MCF 10A (cell line): ENCODE results near the gene FER1L5. TPM values are rescaled to one million over a fixed set of nuclear protein-coding genes. Genes with fewer than 3 reads are reported as not detected.

Experiments
- BruUV-seq: library from RNA; stranded (reverse); fragments of 400-500 nt; replicated peaks from 2 replicates; lab custom pipeline; 2021; lab: Mats Ljungman, UMichigan
- CTCF ChIA-PET: fragments of 300-600 bp; sonication (Branson Sonifier 250); formaldehyde crosslinking; extraction: SDS; loops from one replicate; lab custom pipeline; 2021; ENCODE audit warnings: antibody characterized with exemption, inconsistent platforms; lab: Yijun Ruan, JAX
- POLR2A ChIA-PET: fragments of 300-600, 350-650 bp; sonication (Branson Sonifier 250); formaldehyde crosslinking; extraction: SDS; loops from one replicate; lab custom pipeline; 2020; ENCODE audit warnings: antibody characterized with exemption, inconsistent platforms; lab: Yijun Ruan, JAX
- DNase-seq: peaks from one replicate; pipeline ENCODE4 v3.0.0-alpha.2; 2018; ENCODE audit not compliant: unreplicated experiment
- H3K27ac Mint-ChIP-seq: one replicate; pipeline ENCODE4 v1.8.0; 2022; ENCODE audit warnings: mild to moderate bottlenecking, low read depth, mixed read lengths; ENCODE audit not compliant: unreplicated experiment
- H3K27me3 Mint-ChIP-seq: one replicate; pipeline ENCODE4 v1.8.0; 2022; ENCODE audit warnings: mixed read lengths; ENCODE audit not compliant: insufficient read depth, unreplicated experiment
- H3K36me3 Mint-ChIP-seq: one replicate; pipeline ENCODE4 v1.8.0; 2022; ENCODE audit warnings: mild to moderate bottlenecking, moderate library complexity, mixed read lengths; ENCODE audit not compliant: insufficient read depth, unreplicated experiment
- H3K4me1 Mint-ChIP-seq: one replicate; pipeline ENCODE4 v1.8.0; 2022; ENCODE audit warnings: mixed read lengths; ENCODE audit not compliant: insufficient read depth, unreplicated experiment
- H3K4me3 Mint-ChIP-seq: one replicate; pipeline ENCODE4 v1.8.0; 2022; ENCODE audit warnings: mild to moderate bottlenecking, moderate library complexity, mixed read lengths; ENCODE audit not compliant: unreplicated experiment
- H3K9me3 Mint-ChIP-seq: one replicate; pipeline ENCODE4 v1.8.0; 2022; ENCODE audit warnings: mixed read lengths; ENCODE audit not compliant: unreplicated experiment
- CTCF ChIP-seq: fragments of 200-600 bp; IDR thresholded peaks from one replicate; pipeline ENCODE4 v1.8.0; 2022; ENCODE audit warnings: antibody characterized with exemption, mild to moderate bottlenecking; ENCODE audit not compliant: unreplicated experiment
- intact Hi-C: fragments of 100-400 bp; cut with micrococcal nuclease; formaldehyde crosslinking; loops from 2 replicates; pipeline ENCODE4 v1.14.1; 2022
- total RNA-seq: library from RNA; stranded (reverse); gene quantifications from 2 replicates; pipeline ENCODE4 v1.2.3, GENCODE V29; 2022

Gene FER1L5
- total RNA-seq, 1 experiment from 2014 or later: not detected

GRCh38 chr2:96747061-96747617 is 104.6 kb downstream of the FER1L5 start:
- no peak for TF ChIP-seq CTCF
- intact Hi-C loops: no loop called here
- Mint-ChIP-seq H3K27ac (no peak overlapping the region), H3K4me3 (no peak overlapping the region), H3K36me3 (no peaks in the 10 kb centered on the region), H3K4me1 (peaks cover 13% of the 10 kb centered on the region), H3K9me3 (no peaks in the 10 kb centered on the region), H3K27me3 (no peaks in the 10 kb centered on the region)
- CTCF ChIA-PET: no interaction called here
- POLR2A ChIA-PET: interaction anchor here (0.6 to 1.1 kb wide), 2 partner anchors 16 to 21 kb away, joined by 3 to 4 read pairs; no protein-coding TSS in a partner anchor
- no TSS peak for BruUV-seq
- no peak for DNase-seq

- no peak for DNase-seq
- no peak for TF ChIP-seq CTCF
- ChIA-PET CTCF (interaction anchor here (0.6 to 1.1 kb wide), 3 partner anchors 71 to 220 kb away, joined by 3 to 4 read pairs (median 4); no protein-coding TSS in a partner anchor), POLR2A (no interaction called here)
- no TSS peak for BruUV-seq
- H3K27ac Mint-ChIP-seq: no peak overlapping the region
- H3K36me3 Mint-ChIP-seq: no peaks in the 10 kb centered on the region
- H3K4me3 Mint-ChIP-seq: no peak overlapping the region
- no peaks in the 10 kb centered on the region for H3K27me3 Mint-ChIP-seq
- H3K9me3 Mint-ChIP-seq: no peaks in the 10 kb centered on the region
- peaks cover 13% of the 10 kb centered on the region for H3K4me1 Mint-ChIP-seq
- intact Hi-C loops: no loop called here
Measured at GRCh38 chr2:96751800-96752199, 109.2 kb downstream of the FER1L5 start.

GRCh38 chr2:96753661-96754282 is 111.2 kb downstream of the FER1L5 start:
- no TSS peak for BruUV-seq
- Mint-ChIP-seq H3K9me3 (no peaks in the 10 kb centered on the region), H3K4me3 (no peak overlapping the region), H3K4me1 (no peaks in the 10 kb centered on the region), H3K27me3 (no peaks in the 10 kb centered on the region), H3K36me3 (no peaks in the 10 kb centered on the region), H3K27ac (no peak overlapping the region)
- peak; percentile 62 for DNase-seq
- no peak for TF ChIP-seq CTCF
- POLR2A ChIA-PET: no interaction called here
- intact Hi-C loops: no loop called here
- CTCF ChIA-PET: no interaction called here

GRCh38 chr2:96754317-96754716 is 111.8 kb downstream of the FER1L5 start:
- no peak for DNase-seq
- no TSS peak for BruUV-seq
- Mint-ChIP-seq H3K27me3 (no peaks in the 10 kb centered on the region), H3K27ac (no peak overlapping the region), H3K9me3 (no peaks in the 10 kb centered on the region), H3K4me3 (no peak overlapping the region), H3K4me1 (no peaks in the 10 kb centered on the region), H3K36me3 (no peaks in the 10 kb centered on the region)
- TF ChIP-seq CTCF: no peak
- POLR2A ChIA-PET: no interaction called here
- intact Hi-C loops: no loop called here
- CTCF ChIA-PET: interaction anchor here (0.7 kb wide), 1 partner anchor 185 kb away, joined by 4 read pairs; no protein-coding TSS in a partner anchor

Other genes with a start within 250 kb of the FER1L5 start
- not detected in 2 replicates for gene NEURL3, start 137.4 kb upstream of the FER1L5 start, total RNA-seq
- 3.0 and 3.4 TPM in 2 replicates for gene ARID5A, start 106.0 kb upstream of the FER1L5 start, total RNA-seq
- 36.0 and 41.4 TPM in 2 replicates for gene KANSL3, start 4.5 kb upstream of the FER1L5 start, total RNA-seq
- gene LMAN2L, start 97.3 kb downstream of the FER1L5 start, total RNA-seq: 6.5 and 7.1 TPM in 2 replicates
- 5.0 and 6.3 TPM in 2 replicates for gene CNNM4, start 118.1 kb downstream of the FER1L5 start, total RNA-seq
- gene CNNM3, start 173.5 kb downstream of the FER1L5 start, total RNA-seq: 9.1 and 9.9 TPM in 2 replicates
- gene ANKRD23, start 201.3 kb downstream of the FER1L5 start, total RNA-seq: 3.4 and 7.6 TPM in 2 replicates
- gene ANKRD39, start 215.3 kb downstream of the FER1L5 start, total RNA-seq: 14.0 and 17.6 TPM in 2 replicates
- gene SEMA4C, start 227.3 kb downstream of the FER1L5 start, total RNA-seq: 16.3 and 22.6 TPM in 2 replicates